BLaER1 (cell line): ENCODE measurements around the gene STRIP2.

Experiments used
- H3K27ac ChIP-seq: shearing (Covaris generic); formaldehyde crosslinking; 2 replicates; pipeline ENCODE4 v1.8.1; 2022
- H3K27me3 ChIP-seq: shearing (Covaris generic); formaldehyde crosslinking; 2 replicates; pipeline ENCODE4 v1.8.1; 2022
- H3K36me3 ChIP-seq: shearing (Covaris generic); formaldehyde crosslinking; 2 replicates; pipeline ENCODE4 v1.8.1; 2022
- H3K4me1 ChIP-seq: shearing (Covaris generic); formaldehyde crosslinking; 2 replicates; pipeline ENCODE4 v1.8.1; 2022
- H3K4me2 ChIP-seq: shearing (Covaris generic); formaldehyde crosslinking; 2 replicates; pipeline ENCODE4 v1.8.1; 2022
- H3K4me3 ChIP-seq: shearing (Covaris generic); formaldehyde crosslinking; 2 replicates; pipeline ENCODE4 v1.8.1; 2022
- H3K9ac ChIP-seq: shearing (Covaris generic); formaldehyde crosslinking; 2 replicates; pipeline ENCODE4 v1.8.1; 2022
- H3K9me3 ChIP-seq: shearing (Covaris generic); formaldehyde crosslinking; 2 replicates; pipeline ENCODE4 v1.8.1; 2022
- H4K20me1 ChIP-seq: shearing (Covaris generic); formaldehyde crosslinking; 2 replicates; pipeline ENCODE4 v1.8.1; 2022
- Cebpa-rat ChIP-seq: shearing (Covaris generic); IDR thresholded peaks from 2 replicates; pipeline ENCODE4 v1.8.1; 2022

STRIP2 gene

GRCh38 chr7:129433847-129434674 is at the start of gene STRIP2:
Gene STRIP2 (plus strand): TSS chr7:129434432. CDS start chr7:129434473, 41 bp downstream.
- TF ChIP-seq Cebpa-rat = no peak
- peaks cover 12% of the 10 kb centered on the region for H3K4me1 ChIP-seq
- H3K27ac ChIP-seq = peak within 1 kb of the TSS; percentile 19; the same call in 1 of the 2 replicates

GRCh38 chr7:129385116-129385515 is 49.1 kb upstream of the STRIP2 start:
- peaks cover 16% of the 10 kb centered on the region for H3K36me3 ChIP-seq
- no peak overlapping the region for H3K9ac ChIP-seq
- H3K27ac ChIP-seq = no peak overlapping the region
- no peak overlapping the region for H3K4me2 ChIP-seq
- no peaks in the 10 kb centered on the region for H3K27me3 ChIP-seq
- H4K20me1 ChIP-seq = no peaks in the 10 kb centered on the region
- H3K4me3 ChIP-seq = no peak overlapping the region
- no peaks in the 10 kb centered on the region for H3K4me1 ChIP-seq
- no peak for TF ChIP-seq Cebpa-rat
- no peaks in the 10 kb centered on the region for H3K9me3 ChIP-seq

More at GRCh38 chr7:129433847-129434674, at the start of gene STRIP2:
- peak within 1 kb of the TSS; percentile 78 for H3K4me3 ChIP-seq
- peaks cover 5% of the 10 kb centered on the region; the same call in 1 of the 2 replicates for H4K20me1 ChIP-seq
- peaks cover 43% of the 10 kb centered on the region for H3K27me3 ChIP-seq
- H3K36me3 ChIP-seq = no peaks in the 10 kb centered on the region
- H3K4me2 ChIP-seq = peak within 1 kb of the TSS; percentile 100
- H3K9me3 ChIP-seq = no peaks in the 10 kb centered on the region
- H3K9ac ChIP-seq = peak within 1 kb of the TSS; percentile 77

GRCh38 chr7:129385598-129385997 is 48.6 kb upstream of the STRIP2 start:
- H3K9ac ChIP-seq = no peak overlapping the region
- no peaks in the 10 kb centered on the region for H4K20me1 ChIP-seq
- no peaks in the 10 kb centered on the region for H3K9me3 ChIP-seq
- TF ChIP-seq Cebpa-rat = no peak
- peaks cover 20% of the 10 kb centered on the region for H3K36me3 ChIP-seq
- H3K27ac ChIP-seq = no peak overlapping the region
- no peaks in the 10 kb centered on the region for H3K27me3 ChIP-seq
- H3K4me1 ChIP-seq = no peaks in the 10 kb centered on the region
- H3K4me3 ChIP-seq = no peak overlapping the region
- H3K4me2 ChIP-seq = no peak overlapping the region

GRCh38 chr7:129386506-129386905 is 47.7 kb upstream of the STRIP2 start:
- no peak overlapping the region for H3K4me2 ChIP-seq
- no peaks in the 10 kb centered on the region for H3K27me3 ChIP-seq
- H3K36me3 ChIP-seq = peaks cover 22% of the 10 kb centered on the region
- H3K27ac ChIP-seq = no peak overlapping the region
- H3K4me3 ChIP-seq = no peak overlapping the region
- no peaks in the 10 kb centered on the region for H3K4me1 ChIP-seq
- no peak overlapping the region for H3K9ac ChIP-seq
- TF ChIP-seq Cebpa-rat = no peak
- no peaks in the 10 kb centered on the region for H3K9me3 ChIP-seq
- H4K20me1 ChIP-seq = no peaks in the 10 kb centered on the region

GRCh38 chr7:129387537-129387936 is 46.7 kb upstream of the STRIP2 start:
- Histone ChIP-seq H3K36me3 (peaks cover 14% of the 10 kb centered on the region), H4K20me1 (no peaks in the 10 kb centered on the region), H3K27ac (no peak overlapping the region), H3K4me1 (no peaks in the 10 kb centered on the region), H3K9me3 (no peaks in the 10 kb centered on the region), H3K4me2 (no peak overlapping the region), H3K4me3 (no peak overlapping the region), H3K9ac (no peak overlapping the region), H3K27me3 (no peaks in the 10 kb centered on the region)
- TF ChIP-seq Cebpa-rat = no peak

GRCh38 chr7:129388333-129389098 is 45.7 kb upstream of the STRIP2 start:
- no peak overlapping the region for H3K4me2 ChIP-seq
- H3K27me3 ChIP-seq = no peaks in the 10 kb centered on the region
- H3K4me1 ChIP-seq = no peaks in the 10 kb centered on the region
- no peaks in the 10 kb centered on the region for H4K20me1 ChIP-seq
- H3K9ac ChIP-seq = no peak overlapping the region
- H3K36me3 ChIP-seq = peaks cover 18% of the 10 kb centered on the region
- no peak overlapping the region for H3K27ac ChIP-seq
- H3K9me3 ChIP-seq = no peaks in the 10 kb centered on the region
- no peak for TF ChIP-seq Cebpa-rat
- no peak overlapping the region for H3K4me3 ChIP-seq

- H3K9ac ChIP-seq = no peak overlapping the region
- H3K4me2 ChIP-seq = no peak overlapping the region
- H3K36me3 ChIP-seq = peaks cover 18% of the 10 kb centered on the region
- no peaks in the 10 kb centered on the region for H3K27me3 ChIP-seq
- no peak overlapping the region for H3K27ac ChIP-seq
- no peaks in the 10 kb centered on the region for H3K4me1 ChIP-seq
- no peak for TF ChIP-seq Cebpa-rat
- no peaks in the 10 kb centered on the region for H4K20me1 ChIP-seq
- H3K4me3 ChIP-seq = no peak overlapping the region
- H3K9me3 ChIP-seq = no peaks in the 10 kb centered on the region
Measured at GRCh38 chr7:129389829-129390228, 44.4 kb upstream of the STRIP2 start.

GRCh38 chr7:129390314-129390713 is 43.9 kb upstream of the STRIP2 start:
- H3K9me3 ChIP-seq = no peaks in the 10 kb centered on the region
- H3K4me3 ChIP-seq = no peak overlapping the region
- no peak overlapping the region for H3K9ac ChIP-seq
- TF ChIP-seq Cebpa-rat = no peak
- no peaks in the 10 kb centered on the region for H3K4me1 ChIP-seq
- no peak overlapping the region for H3K4me2 ChIP-seq
- H4K20me1 ChIP-seq = no peaks in the 10 kb centered on the region
- H3K27me3 ChIP-seq = no peaks in the 10 kb centered on the region
- no peak overlapping the region for H3K27ac ChIP-seq
- H3K36me3 ChIP-seq = peaks cover 20% of the 10 kb centered on the region

GRCh38 chr7:129391546-129392171 is 42.6 kb upstream of the STRIP2 start:
- H3K4me2 ChIP-seq = no peak overlapping the region

More at GRCh38 chr7:129391546-129392171, 42.6 kb upstream of the STRIP2 start:
- Histone ChIP-seq H3K27ac (no peak overlapping the region), H4K20me1 (no peaks in the 10 kb centered on the region), H3K27me3 (no peaks in the 10 kb centered on the region), H3K9me3 (no peaks in the 10 kb centered on the region), H3K4me3 (no peak overlapping the region), H3K4me1 (no peaks in the 10 kb centered on the region), H3K9ac (no peak overlapping the region), H3K36me3 (peaks cover 23% of the 10 kb centered on the region)
- TF ChIP-seq Cebpa-rat = no peak
